Measurements from ENCODE around the gene FRS3. TPM values are rescaled to one million over a fixed set of nuclear protein-coding genes. Genes with fewer than 3 reads are reported as not detected.

Gene FRS3
- total and polyA plus RNA-seq, 9 of the 15 experiments (the other 6 are each of a cell fraction or from before 2014, with no cell fraction given): 0.03 to 3.7 (median 1.6) TPM

DNA sequence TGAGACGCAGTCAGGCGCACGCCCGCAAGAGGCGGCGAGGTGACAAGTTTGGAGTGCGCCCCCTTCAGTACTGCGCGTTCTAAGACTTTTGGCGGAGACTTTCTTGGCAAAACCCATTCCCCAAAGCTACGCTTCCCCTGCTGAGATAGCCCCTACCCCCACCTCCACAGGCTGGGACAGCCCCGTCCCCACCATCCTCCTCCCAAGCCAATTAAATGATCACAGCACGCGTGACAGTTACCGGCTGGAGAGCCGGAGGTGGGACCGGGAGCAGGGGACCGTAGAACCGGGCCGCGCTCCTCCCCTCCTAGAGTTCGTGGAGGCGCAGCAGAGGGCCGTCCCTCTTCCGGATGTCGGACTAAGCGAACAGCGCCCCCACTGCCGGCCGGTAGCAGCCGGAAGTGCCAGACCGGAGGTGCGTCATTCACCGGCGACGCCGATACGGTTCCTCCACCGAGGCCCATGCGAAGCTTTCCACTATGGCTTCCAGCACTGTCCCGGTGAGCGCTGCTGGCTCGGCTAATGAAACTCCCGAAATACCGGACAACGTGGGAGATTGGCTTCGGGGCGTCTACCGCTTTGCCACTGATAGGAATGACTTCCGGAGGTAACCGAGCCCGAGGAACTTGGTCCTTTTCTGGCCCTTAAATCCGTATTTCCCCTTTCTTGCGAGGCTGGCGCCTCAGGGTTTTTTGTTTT, 7.7 kb upstream of the FRS3 start, which contains the start of gene TOMM6 (continued):
- TF ChIP-seq HNRNPUL1 (IDR thresholded peaks at IDR 0.05; ENCODE audit: low read length) (no peak), FOXO4 (CRISPR knock-in tag; IDR thresholded peaks at IDR 0.05) (no peak), SNIP1 (IDR thresholded peaks at IDR 0.05; ENCODE audit: low read depth) (peak; percentile 22; the same call in 1 of the 2 replicates), HNRNPLL (IDR thresholded peaks at IDR 0.05; ENCODE audit: low read depth, low read length, poor library complexity, severe bottlenecking) (peak; percentile 76), RAD21 (CRISPR knock-in tag; conservative IDR thresholded peaks at IDR 0.05 in 1 of 2, IDR thresholded peaks at IDR 0.05 in 1 of 2) (peak in 1 of 2 experiments; percentile 22; a peak in 1 of 4 replicates), POLR2A (conservative IDR thresholded peaks at IDR 0.05) (peak; percentile 99), MXI1 (IDR thresholded peaks at IDR 0.05; ENCODE audit: low read depth, low read length) (no peak; the same call in 1 of the 2 replicates), ZNF449 (CRISPR knock-in tag; IDR thresholded peaks at IDR 0.05) (no peak), ZKSCAN1 (IDR thresholded peaks at IDR 0.05; ENCODE audit: low read depth, low read length) (0 out of 2 replicates have a peak, but pooled peaks have one; percentile 54), IRF1 (CRISPR knock-in tag; IDR thresholded peaks at IDR 0.05; ENCODE audit: borderline replicate concordance) (no peak), GTF3C2 (IDR thresholded peaks at IDR 0.05; ENCODE audit: borderline replicate concordance, extremely low read depth, insufficient read length) (no peak), CHD4 (IDR thresholded peaks at IDR 0.05; ENCODE audit: insufficient read depth, insufficient replicate concordance, low read depth, low read length, poor library complexity, severe bottlenecking) (no peak), SIN3B (IDR thresholded peaks at IDR 0.05; ENCODE audit: low read depth) (peak; percentile 97), ZNF354B (CRISPR knock-in tag; IDR thresholded peaks at IDR 0.05) (no peak), SP2 (IDR thresholded peaks at IDR 0.05; ENCODE audit: extremely low read depth, low read depth, low read length, poor library complexity, severe bottlenecking) (peak; percentile 23), COPS2 (conservative IDR thresholded peaks at IDR 0.05) (no peak), HEY1 (CRISPR knock-in tag; IDR thresholded peaks at IDR 0.05; ENCODE audit: borderline replicate concordance) (peak; percentile 71; the same call in 1 of the 2 replicates), SMAD1 (IDR thresholded peaks at IDR 0.05; ENCODE audit: low read depth, low read length, partially characterized antibody) (peak; percentile 73), CC2D1A (IDR thresholded peaks at IDR 0.05) (no peak; the same call in 1 of the 2 replicates)
- TF ChIP-seq, protein P1, sequence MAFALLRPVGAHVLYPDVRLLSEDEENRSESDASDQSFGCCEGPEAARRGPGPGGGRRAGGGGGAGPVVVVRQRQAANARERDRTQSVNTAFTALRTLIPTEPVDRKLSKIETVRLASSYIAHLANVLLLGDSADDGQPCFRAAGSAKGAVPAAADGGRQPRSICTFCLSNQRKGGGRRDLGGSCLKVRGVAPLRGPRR (CRISPR knock-in tag; IDR thresholded peaks at IDR 0.05): no peak

Measured in K562 (cell line).